GM11168 (cell line): ENCODE measurements around the gene DNAJB9.

Experiments used
- in situ Hi-C: fragments of 300-500 bp; cut with MboI; formaldehyde crosslinking; loops from one replicate; pipeline ENCODE4 v1.12.0; 2022; ENCODE audit warnings: low sequenced_read_pairs; ENCODE audit not compliant: unreplicated experiment

The DNAJB9 gene

GRCh38 chr7:108603656-108604306 lies 34.1 kb downstream of the DNAJB9 start:
- in situ Hi-C loops: no loop called here

- in situ Hi-C loops: no loop called here
Observed at GRCh38 chr7:108604307-108605077, 34.8 kb downstream of the DNAJB9 start.

GRCh38 chr7:108605559-108606201 lies 36.0 kb downstream of the DNAJB9 start:
- in situ Hi-C loops: no loop called here

- in situ Hi-C loops: no loop called here
Observed at GRCh38 chr7:108609643-108610042, 40.0 kb downstream of the DNAJB9 start.

GRCh38 chr7:108611268-108611667 lies 41.6 kb downstream of the DNAJB9 start:
- in situ Hi-C loops: no loop called here

GRCh38 chr7:108613147-108613948 lies 43.7 kb downstream of the DNAJB9 start:
- in situ Hi-C loops: no loop called here

GRCh38 chr7:108613949-108614381 lies 44.3 kb downstream of the DNAJB9 start:
- in situ Hi-C loops: no loop called here

GRCh38 chr7:108614896-108615295 lies 45.2 kb downstream of the DNAJB9 start:
- in situ Hi-C loops: no loop called here

GRCh38 chr7:108618056-108618455 lies 48.4 kb downstream of the DNAJB9 start:
- in situ Hi-C loops: no loop called here

GRCh38 chr7:108623220-108623619 lies 53.5 kb downstream of the DNAJB9 start:
- in situ Hi-C loops: no loop called here
